ENCODE measurements around the gene MINAR1.
A peak's percentile ranks its signal among the peaks of the same experiment; 100 is the strongest.

The MINAR1 gene

GRCh38 chr15:79433276-79433990, 1.3 kb downstream of the MINAR1 start:
- DNase-seq, result no peak

- no peak for DNase-seq
Observed at GRCh38 chr15:79434361-79434760, 2.2 kb downstream of the MINAR1 start.

GRCh38 chr15:79436037-79436780, 4.1 kb downstream of the MINAR1 start:
- DNase-seq, result no peak

GRCh38 chr15:79437275-79438000, 5.3 kb downstream of the MINAR1 start:
- no peak for DNase-seq

- DNase-seq, result no peak
Observed at GRCh38 chr15:79439236-79439635, 7.1 kb downstream of the MINAR1 start.

- DNase-seq, result no peak
Observed at GRCh38 chr15:79440355-79440908, 8.3 kb downstream of the MINAR1 start.

GRCh38 chr15:79442911-79443310, 10.8 kb downstream of the MINAR1 start:
- DNase-seq, result peak; percentile 1

- no peak for DNase-seq
Observed at GRCh38 chr15:79447060-79447459, 14.9 kb downstream of the MINAR1 start.

GRCh38 chr15:79450648-79451047, 18.5 kb downstream of the MINAR1 start:
- DNase-seq, result no peak

GRCh38 chr15:79451361-79451999, 19.3 kb downstream of the MINAR1 start:
- no peak for DNase-seq

- no peak for DNase-seq
Observed at GRCh38 chr15:79452244-79453051, 20.3 kb downstream of the MINAR1 start.

GRCh38 chr15:79453446-79453845, 21.3 kb downstream of the MINAR1 start:
- DNase-seq, result no peak

GRCh38 chr15:79454063-79454462, 21.9 kb downstream of the MINAR1 start:
- no peak for DNase-seq

- no peak for DNase-seq
Observed at GRCh38 chr15:79455361-79455760, 23.2 kb downstream of the MINAR1 start.

- DNase-seq, result no peak
Observed at GRCh38 chr15:79455943-79456342, 23.8 kb downstream of the MINAR1 start.

GRCh38 chr15:79458491-79458890, 26.4 kb downstream of the MINAR1 start:
- no peak for DNase-seq

- DNase-seq, result no peak
Observed at GRCh38 chr15:79459666-79460065, 27.5 kb downstream of the MINAR1 start.

GRCh38 chr15:79463043-79463780, 31.1 kb downstream of the MINAR1 start:
- DNase-seq, result no peak

GRCh38 chr15:79463781-79464270, 31.7 kb downstream of the MINAR1 start:
- DNase-seq, result no peak

GRCh38 chr15:79466488-79466887, 34.4 kb downstream of the MINAR1 start:
- no peak for DNase-seq
